Ramos (cell line): ENCODE measurements around the gene PRRG2.

ENCODE experiments used
- in situ Hi-C: fragments of 300-500 bp; cut with MboI; formaldehyde crosslinking; loops from one replicate; pipeline ENCODE4 v1.14.3; 2022; ENCODE audit warnings: low sequenced_read_pairs; ENCODE audit not compliant: unreplicated experiment

PRRG2 gene

GRCh38 chr19:49585023-49585422, 3.9 kb downstream of the PRRG2 start:
- in situ Hi-C loops, result no loop called here

GRCh38 chr19:49587227-49587626, 6.1 kb downstream of the PRRG2 start:
- in situ Hi-C loops, result no loop called here

- in situ Hi-C loops, result no loop called here
Observed at GRCh38 chr19:49588365-49589122, 7.4 kb downstream of the PRRG2 start.

GRCh38 chr19:49589502-49589905, 8.4 kb downstream of the PRRG2 start:
- in situ Hi-C loops, result no loop called here

- in situ Hi-C loops, result no loop called here
Observed at GRCh38 chr19:49590071-49590970, 9.2 kb downstream of the PRRG2 start.

- in situ Hi-C loops, result no loop called here
Observed at GRCh38 chr19:49590971-49591730, 10.0 kb downstream of the PRRG2 start, which contains the start of gene PRR12. Gene PRR12 (plus strand): TSS chr19:49591182. CDS start chr19:49591655, 473 bp downstream.

- in situ Hi-C loops, result no loop called here
Observed at GRCh38 chr19:49591731-49592485, 10.8 kb downstream of the PRRG2 start.

- in situ Hi-C loops, result no loop called here
Observed at GRCh38 chr19:49592486-49593232, 11.5 kb downstream of the PRRG2 start.

- in situ Hi-C loops, result no loop called here
Observed at GRCh38 chr19:49593233-49594113, 12.4 kb downstream of the PRRG2 start.

GRCh38 chr19:49594157-49594992, 13.3 kb downstream of the PRRG2 start:
- in situ Hi-C loops, result no loop called here

GRCh38 chr19:49594993-49595818, 14.1 kb downstream of the PRRG2 start:
- in situ Hi-C loops, result no loop called here

GRCh38 chr19:49595819-49596404, 14.8 kb downstream of the PRRG2 start:
- in situ Hi-C loops, result no loop called here

- in situ Hi-C loops, result no loop called here
Observed at GRCh38 chr19:49596407-49596806, 15.3 kb downstream of the PRRG2 start.

GRCh38 chr19:49596954-49597702, 16.0 kb downstream of the PRRG2 start:
- in situ Hi-C loops, result no loop called here

GRCh38 chr19:49597703-49597974, 16.5 kb downstream of the PRRG2 start:
- in situ Hi-C loops, result no loop called here
